GM18858 (cell line): ENCODE measurements around the gene CHID1.

Experiments used
- ATAC-seq: cut with Tn5 transposase; IDR thresholded peaks from one replicate; pipeline ENCODE4 v1.9.1; 2021; ENCODE audit not compliant: unreplicated experiment

CHID1 gene

DNA sequence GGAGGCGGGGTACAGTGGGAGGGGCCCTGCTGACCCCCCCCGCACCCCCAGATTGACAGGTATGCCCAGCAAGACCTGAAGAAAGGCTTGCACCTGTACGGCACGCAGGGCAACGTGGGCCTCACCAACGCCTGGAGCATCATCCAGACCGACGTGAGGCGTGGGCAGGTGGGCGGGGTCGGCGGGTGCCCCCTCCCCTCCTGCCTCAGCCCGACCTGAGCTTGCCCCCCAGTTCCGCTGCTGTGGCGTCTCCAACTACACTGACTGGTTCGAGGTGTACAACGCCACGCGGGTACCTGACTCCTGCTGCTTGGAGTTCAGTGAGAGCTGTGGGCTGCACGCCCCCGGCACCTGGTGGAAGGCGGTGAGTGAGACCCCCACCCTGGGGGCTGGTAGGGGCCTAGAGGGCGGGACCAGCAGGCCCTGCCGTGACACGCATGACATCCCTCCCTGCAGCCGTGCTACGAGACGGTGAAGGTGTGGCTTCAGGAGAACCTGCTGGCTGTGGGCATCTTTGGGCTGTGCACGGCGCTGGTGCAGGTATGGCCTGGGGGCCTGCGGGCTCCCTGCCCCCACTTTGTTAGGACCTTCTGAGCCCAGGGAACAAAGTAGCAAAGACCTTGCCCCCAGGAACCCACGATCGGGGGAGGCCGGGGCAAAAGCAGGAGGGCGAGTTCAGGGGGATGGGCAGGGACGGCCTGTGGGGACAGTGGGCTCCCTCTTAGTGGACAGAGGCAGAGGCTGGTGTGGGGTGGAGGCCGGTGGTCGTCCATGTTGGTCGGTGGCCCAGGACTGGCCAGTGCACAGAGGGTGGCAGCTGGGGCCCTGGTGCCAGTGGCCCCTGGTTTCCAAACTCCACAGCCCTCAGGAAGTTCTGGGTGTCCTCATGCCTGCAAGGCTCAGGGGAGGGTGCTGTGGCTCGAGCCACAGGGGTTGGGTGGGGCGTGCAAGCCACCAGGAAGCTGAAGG lies 44.9 kb downstream of the CHID1 start:
- ATAC-seq, result no peak

DNA sequence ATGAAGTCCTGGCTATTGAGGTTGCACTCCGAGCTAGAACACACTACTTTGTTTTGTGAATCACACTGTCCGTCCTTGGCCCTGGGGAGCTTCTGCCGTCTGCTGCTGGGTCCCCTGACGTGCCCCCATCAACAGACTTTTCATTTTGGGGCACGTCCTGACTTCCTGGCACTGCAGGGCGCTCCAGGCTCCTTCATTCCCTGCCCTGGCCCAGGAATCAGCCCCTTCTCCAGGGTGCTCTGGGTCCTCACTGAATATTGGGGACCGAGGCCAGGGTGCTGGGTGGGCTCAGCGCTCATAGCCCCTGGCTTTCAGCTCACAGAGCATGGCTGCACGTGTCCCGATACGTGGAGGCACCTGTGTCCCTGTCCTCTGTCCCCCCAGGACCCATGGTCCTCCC lies 45.7 kb downstream of the CHID1 start:
- no peak for ATAC-seq

DNA sequence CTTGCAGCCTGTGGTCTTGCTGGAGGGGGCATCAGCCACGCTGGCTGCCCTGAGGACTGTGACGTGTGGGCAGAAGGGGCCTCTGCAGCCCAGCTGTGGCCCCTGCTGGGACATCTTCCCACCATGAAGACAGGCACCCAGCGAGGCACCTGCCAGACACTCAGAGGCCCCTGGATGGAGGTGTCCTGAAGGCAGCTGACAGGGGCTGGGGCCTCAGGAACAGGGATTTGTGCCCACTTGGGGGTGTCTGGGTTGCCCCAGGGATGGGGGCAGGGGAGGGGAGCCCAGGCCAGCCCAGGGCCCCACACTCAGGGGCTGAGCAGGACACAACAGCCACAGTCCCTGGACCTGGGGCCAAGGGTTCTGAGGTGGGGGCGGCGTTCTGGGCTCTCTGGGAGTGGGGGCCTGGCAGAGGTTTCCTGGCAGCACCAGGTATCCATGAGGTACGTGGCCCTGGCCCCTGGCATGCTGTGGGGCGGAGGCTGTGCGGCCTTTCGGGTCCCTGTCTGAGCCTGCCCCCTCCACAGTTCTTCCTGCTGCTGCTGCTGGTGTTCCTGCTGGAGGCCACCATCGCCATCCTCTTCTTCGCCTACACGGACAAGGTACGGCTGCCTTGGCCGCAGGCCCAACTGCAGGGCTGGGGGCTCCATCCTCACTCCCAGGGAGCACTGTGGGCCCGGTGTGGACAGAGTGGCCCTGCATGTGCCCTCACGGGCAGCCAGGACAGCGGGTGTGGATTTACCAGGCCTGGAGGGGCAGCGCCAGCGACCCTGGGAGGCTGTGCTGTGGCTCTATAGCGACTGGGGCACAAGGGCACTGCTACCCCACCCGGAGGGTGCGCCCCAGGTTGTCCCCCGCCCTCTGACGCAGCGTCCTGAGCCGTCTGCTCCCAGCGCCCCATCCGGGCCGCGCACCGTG lies 46.4 kb downstream of the CHID1 start:
- ATAC-seq, result no peak

DNA sequence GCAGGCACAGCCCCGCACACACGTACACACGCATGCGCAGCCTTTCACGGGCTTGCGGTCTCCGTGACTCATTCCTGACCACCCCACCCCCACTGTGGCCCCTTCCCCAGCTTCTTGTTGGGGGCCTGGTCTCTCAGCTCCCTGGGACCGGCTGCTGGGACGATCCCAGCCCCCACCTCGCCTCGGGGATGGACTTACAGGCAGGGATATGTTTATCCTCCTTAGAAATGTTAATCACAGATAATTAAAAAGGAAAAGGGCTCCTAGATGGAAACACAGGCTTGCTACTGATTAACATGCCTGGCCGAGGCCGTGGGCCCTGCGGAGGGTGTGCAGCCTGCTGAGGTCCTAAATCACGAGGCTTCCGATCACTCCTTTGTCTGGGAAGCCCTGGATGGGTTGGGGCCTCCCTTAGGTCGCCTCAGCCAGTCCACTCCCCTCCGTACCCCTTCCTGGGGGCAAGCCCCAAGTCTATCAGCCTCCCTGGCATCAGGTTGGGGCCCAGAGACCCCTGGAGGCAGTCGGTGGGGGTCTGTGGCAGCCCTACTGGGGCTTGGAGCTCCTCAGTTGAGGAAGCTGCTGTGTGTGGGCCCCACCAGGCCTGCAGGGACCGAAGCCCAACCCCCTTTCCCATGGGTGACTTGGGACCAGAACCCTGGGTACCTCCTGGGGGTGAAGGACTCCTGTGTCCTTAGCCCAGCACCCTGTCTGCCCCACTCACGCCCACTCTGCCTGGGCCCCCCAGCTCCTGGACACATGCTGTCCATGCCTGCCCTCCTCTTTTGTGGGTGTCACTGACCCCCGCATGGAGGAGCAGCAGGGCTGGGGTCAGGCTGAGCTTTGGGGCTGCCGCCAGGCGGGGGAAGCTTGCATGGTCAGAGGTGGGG lies 47.3 kb downstream of the CHID1 start:
- no peak for ATAC-seq

DNA sequence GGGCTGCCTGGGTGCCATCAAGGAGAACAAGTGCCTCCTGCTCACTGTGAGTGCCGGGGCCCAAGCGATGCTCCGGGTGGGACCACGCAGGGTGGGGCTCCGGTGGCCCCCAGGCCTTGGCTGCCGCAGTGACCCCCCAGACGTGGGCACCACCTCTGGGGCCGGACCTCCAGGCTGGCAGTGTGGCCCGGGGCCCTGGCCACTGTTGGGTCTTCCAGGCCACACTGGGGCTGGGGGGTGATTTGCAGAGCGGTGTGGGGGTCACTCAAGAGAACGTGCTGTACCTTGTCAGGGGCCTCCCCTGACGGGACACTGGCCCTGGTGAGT lies 48.0 kb downstream of the CHID1 start:
- ATAC-seq, result no peak

DNA sequence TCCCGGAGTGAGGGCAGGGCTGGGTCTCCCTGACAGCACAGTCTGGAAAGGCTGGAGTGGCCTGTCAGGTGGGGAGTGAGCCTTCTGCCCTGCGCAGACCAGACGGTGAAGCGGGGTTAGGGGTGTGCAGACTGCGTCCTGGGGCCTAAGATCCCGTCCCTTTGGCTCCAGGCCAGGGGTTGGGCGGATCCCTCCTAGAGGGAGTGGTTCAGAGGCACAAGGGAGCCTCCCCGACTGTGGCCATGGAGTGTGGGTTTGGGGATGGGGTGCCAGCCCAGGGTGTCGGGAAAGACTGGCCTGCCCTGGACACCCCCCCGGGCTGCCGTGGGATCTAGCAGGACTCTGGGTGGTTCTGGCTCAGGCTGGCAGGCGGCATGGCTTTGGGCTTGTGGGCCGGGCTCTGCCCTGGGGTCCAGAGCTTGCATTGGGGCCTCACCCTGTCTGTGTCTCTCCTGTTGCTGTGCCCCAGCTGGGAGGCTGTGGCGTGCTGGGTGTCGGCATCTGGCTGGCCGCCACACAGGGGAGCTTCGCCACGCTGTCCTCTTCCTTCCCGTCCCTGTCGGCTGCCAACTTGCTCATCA lies 48.4 kb downstream of the CHID1 start:
- no peak for ATAC-seq

DNA sequence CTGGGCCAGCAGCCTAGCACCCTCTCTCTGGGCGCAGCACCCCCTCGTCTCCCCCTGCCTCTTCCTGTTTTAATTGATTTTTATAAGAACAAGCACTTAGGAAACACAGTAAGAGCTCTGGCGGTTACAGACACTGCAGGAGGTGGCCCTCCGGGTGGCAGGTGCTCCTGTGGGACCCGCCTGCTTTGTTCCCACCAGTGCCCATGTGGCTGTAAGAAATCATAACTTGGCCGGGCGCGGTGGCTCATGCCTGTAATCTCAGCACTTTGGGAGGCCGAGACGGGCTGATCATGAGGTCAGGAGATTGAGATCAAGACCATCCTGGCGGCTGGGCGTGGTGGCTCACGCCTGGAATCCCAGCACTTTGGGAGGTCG lies 49.5 kb downstream of the CHID1 start:
- no peak for ATAC-seq

DNA sequence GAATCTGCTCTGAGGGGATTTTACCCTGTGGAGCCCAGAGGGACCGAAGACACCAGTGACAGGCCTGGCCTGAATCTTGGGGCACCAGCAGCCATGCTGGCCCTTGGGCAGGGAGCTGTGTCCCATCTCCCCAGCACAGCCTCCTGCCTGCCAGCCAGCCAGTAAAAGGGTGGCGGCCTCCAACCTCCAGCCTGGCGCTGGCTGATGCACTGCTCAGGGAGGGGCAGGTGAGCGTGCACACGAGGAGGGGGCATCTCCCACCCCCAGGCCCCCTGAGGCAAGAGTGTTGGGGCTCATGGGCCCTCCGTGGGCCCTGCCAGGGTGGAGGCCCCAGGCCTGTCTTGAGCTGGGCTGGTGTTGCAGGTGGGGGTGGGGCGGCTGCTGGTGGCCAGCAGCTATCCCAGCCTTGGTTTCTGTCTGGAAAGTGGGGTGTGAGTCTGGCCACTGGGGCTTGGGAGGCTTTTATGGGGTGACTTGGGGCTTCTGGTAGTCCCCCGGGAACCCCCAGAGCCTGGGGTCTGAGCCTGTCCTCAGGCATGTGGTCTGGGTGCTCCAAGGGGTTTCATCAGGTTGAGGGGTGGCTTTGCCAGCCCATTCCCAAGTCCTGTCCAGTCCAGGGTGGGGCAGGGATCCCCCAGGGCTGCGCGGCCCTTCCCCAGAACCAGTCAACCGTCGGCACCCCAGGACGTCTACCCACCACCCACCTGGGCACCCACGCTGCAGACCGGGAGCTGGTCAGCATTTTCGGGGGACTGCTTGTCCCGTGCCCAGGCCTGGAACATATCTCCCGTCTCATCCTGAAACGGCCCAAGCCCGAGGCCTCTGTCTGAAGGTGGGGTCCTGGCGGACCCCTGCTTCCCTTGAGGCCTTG lies 50.1 kb downstream of the CHID1 start:
- no peak for ATAC-seq

DNA sequence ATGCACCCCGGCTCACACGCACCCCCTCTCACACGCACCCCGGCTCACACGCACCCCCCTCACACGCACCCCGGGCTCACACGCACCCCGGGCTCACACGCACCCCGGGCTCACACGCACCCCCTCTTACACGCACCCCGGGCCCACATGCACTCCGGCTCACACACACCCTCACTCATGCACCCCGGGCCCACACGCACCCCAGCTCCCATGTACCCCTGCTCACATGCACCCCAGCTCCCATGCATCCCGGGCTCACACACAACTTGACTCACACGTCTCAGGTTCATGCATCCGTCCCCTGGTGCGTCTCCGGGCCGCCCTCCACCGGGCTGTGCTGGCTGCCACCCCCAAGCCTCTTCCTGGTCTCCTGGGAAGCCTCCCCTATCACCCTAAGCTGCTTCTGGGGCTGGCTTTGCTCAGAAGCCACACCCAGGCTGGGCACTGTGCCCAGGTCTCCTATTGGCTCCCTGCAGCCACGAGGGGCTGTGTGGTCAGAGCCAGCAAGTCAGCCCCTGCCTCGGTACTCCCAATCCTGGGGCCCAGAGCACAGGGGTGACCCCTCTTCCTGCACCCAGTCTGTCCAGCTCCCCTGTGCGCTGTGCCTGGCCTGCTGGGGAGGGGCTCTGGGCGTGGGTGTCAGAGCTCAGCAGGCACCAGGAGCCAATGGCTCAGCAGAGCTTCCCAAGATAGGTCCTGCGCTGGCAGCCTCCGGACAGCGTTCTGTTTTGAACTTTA lies 51.0 kb downstream of the CHID1 start:
- no peak for ATAC-seq

DNA sequence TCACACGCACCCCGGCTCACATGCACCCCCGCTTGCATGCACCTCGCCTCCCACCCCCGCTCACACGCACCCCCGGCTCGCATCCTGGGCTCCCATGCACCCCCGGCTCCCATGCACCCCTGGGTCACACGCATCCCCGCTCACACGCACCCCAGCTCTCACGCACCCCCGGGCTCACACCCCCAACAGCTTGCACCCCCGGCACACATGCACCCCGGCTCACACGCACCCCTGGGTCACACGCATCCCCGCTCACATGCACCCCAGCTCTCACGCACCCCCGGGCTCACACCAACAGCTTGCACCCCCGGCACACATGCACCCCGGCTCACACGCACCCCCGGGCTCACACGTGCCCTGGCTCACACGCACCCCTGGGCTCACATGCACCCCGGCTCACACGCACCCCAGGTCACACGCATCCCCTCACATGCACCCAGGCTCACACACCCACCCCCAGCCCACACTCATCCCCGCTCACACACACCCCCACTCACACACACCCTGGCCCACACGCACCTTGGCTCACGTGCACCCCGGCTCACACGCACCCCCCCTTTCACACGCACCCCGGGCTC lies 51.8 kb downstream of the CHID1 start:
- ATAC-seq, result no peak

DNA sequence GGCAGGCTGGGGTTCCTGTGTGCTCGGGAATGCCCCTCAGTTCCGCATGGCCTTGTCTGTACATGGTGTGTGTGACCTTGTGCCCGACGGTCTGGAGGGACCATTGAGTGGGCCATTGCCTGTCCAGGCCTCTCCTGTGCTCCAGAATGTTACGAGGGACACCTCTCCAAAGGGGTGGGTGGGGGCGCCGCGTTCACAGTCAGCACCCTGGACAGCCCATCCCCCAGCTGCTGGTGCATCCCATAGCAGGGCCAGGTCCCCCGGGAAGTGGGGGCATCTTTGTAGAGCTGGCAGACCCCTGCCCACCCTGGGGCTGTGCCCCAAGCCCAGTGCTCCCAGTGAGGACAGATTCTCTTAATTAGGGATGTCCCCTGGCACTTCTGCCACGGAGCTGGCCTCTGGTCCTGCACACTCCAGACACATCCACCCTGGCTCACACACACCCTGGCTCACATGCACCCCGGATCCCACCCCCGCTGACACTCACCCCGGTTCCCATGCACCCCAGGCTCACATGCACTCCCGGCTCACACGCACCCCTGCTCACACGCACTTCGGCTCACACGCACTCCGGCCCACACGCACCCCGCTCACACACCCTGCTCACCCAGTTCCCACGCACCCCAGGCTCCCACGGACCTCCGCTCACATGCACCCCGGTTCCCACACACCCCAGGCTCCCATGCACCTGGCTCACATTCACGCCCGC lies 52.4 kb downstream of the CHID1 start:
- no peak for ATAC-seq

DNA sequence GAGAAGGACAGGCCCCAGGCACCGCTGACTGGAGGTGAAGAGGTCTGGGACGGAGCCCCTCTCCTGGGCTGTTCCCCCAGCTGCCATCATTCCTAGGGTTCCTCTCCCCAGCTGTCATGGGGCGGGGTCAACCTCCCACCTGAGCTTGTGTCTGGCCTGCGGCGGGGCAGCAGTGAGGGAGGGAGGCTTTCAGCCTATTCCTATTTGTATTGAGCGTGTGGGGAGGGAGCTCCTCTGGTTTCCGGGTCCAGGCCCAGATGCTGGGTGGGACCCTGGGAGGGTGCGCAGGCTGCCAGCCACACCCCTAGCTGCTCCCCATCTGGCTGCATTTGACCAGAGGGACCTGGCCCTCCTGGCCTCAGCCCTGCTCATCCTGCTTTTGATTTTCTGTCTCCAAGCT lies 54.2 kb downstream of the CHID1 start:
- ATAC-seq, result no peak

DNA sequence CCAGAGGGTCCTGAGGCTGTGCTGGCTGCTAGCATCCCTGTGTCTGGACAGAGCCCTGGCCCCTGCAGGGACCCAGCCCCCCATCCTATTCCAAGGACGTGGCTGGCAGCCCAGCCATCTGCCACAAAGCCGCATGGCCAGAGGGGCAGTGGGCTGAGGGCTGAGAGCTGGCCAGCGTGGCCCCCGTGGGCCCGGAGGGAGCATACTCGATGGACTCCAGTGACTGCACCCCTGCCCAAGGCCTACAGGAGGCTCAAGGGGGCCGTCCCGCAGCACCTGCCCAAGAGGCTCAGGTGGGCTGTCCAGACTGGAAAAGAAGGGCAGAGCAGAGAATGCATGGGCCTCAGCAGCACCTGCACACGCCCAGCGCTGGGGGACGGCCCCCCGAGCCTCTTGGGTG lies 54.8 kb downstream of the CHID1 start:
- ATAC-seq, result no peak

DNA sequence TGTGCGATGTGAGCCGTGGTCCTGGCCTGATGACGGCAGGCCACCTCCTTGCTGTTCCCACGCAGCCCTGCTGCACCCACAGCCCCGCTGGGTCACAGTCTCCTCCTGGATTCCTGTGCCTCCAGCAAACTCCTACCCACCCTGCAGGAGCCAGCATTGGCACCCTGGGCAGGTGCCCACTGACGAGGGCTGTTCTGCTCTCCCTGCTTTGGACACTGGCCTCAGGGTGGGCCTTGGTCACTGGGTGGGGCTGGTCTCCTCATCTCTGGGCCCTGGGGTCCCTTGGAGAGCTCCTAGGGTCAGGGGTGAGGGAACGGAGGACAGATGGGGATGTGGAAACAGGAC lies 55.3 kb downstream of the CHID1 start:
- no peak for ATAC-seq

DNA sequence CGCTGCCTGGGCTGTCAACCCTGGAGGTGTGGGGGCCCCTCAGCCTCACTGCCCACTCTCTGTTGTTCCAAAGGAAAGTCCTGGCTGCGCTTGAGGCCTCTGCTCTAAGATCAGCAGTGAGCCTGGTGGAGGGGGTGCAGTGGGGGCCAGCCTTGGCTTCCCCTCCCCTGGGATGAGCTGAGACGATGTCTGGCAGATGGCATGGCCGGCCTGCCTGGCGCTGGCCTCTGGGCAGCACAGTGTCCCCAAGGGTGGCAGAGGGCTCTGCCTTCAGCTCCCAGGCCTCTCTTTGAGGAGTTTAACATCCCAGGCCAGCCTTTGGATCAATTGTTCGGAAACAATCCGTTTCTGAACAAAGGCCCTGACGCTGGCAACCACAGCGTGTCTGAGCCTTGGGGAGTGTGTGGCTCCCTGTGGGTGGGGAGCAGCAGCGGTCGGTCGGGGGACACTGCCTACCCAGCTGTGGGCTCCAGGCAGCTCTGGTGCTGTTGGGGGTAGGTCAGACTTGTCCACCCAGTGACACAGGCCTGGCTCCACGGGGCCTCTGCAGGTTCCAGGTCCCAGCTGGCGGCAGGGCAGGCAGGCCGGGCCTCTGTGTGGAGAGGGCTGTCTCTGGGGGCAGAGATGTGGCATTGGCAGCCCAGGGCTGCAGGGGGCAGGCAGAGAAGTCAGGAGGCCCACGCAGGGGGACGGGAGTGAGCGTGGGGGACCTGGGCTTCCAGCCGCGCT lies 55.8 kb downstream of the CHID1 start:
- ATAC-seq, result no peak

DNA sequence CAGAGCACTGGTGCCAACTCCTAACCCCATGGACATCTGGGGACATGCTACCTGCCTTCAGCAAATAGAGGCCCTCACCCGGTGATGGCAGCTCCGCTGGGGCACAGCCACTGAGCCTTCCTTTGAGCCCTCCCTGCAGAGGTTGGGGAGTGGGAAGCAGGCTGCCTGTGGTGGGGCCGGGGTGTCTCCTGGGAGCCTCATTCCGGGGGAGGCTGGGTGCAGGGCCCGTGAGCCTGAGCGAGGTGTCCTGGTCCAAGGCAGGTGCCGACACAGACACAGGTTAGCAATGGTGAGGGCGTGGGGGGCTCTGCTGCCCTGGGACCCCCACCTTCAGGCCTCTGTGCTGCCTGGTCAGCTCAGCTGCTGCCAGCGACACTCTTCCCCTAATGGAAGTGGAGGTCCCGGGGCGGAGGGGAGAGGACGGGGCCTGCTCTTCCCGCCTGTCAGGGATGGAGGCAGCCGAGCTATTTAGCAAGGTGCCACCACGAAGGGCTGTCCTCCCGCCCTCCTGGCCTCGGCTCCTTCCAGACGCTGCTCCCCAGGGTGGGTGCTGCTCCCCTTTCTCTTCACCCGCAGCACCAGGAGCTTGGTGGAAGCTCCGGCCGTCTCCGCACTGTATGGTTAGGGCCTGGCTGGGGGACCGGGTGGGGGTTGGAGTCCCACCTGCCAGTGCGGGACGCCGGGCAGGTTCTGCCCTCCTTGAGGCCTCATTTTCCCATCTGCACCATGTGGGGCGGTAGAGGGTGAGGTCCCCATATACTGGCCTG lies 56.7 kb downstream of the CHID1 start:
- no peak for ATAC-seq

DNA sequence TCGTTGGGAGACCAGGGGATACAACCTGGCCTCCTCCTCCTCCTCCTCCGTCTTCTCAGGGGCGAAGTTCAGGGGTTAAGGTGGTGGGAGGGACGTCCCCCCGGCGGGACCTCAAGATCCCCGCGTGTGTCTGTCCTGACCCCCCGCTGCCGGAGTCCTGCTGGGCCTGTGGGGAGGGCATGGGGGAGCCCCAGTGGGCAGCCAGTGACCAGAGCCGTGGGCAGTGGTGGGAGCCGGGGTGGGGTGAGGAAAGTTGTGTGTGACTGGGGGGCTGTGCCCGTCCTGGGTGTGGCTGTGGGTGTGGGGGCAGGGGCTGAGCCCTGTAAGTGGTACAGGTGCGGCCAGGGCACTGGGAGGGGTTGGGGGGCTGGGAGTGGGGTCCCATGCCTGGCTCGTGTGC lies 57.8 kb downstream of the CHID1 start:
- no peak for ATAC-seq
